ENCODE data around the gene LETMD1. TPM values are rescaled to one million over a fixed set of nuclear protein-coding genes. Genes with fewer than 3 reads are reported as not detected.

Gene LETMD1
- total and polyA plus RNA-seq, 9 of the 15 experiments (the other 6 are each of a cell fraction or from before 2014, with no cell fraction given), result 58.7 to 163 (median 75.4) TPM

GRCh38 chr12:51047655-51048540, at the start of gene LETMD1 (continued):
- TF ChIP-seq MEIS2 (IDR thresholded peaks at IDR 0.05; ENCODE audit: partially characterized antibody) (no peak), NCOA4 (IDR thresholded peaks at IDR 0.05; ENCODE audit: partially characterized antibody) (no peak), ATF6 (CRISPR knock-in tag; IDR thresholded peaks at IDR 0.05) (peak; percentile 79; the same call in 1 of the 2 replicates), CTCFL (IDR thresholded peaks at IDR 0.05; ENCODE audit: borderline replicate concordance, insufficient read depth, low read depth, low read length, poor library complexity, severe bottlenecking) (peak; percentile 65), ZNF3 (CRISPR knock-in tag; IDR thresholded peaks at IDR 0.05) (no peak), MED1 (CRISPR knock-in tag; IDR thresholded peaks at IDR 0.05; ENCODE audit: borderline replicate concordance) (no peak), TAF7 (tag; IDR thresholded peaks at IDR 0.05) (peak; percentile 51), NFYB (IDR thresholded peaks at IDR 0.05; ENCODE audit: extremely low read depth, insufficient read length) (peak; percentile 74), POLR2H (tag; IDR thresholded peaks at IDR 0.05; ENCODE audit: low read depth) (peak; percentile 94), NR2C1 (IDR thresholded peaks at IDR 0.05) (peak; percentile 94), NR2C1 (tag; IDR thresholded peaks at IDR 0.05) (peak; percentile 95), FIP1L1 (IDR thresholded peaks at IDR 0.05; ENCODE audit: low read depth, low read length, poor library complexity, severe bottlenecking) (peak; percentile 11), DEAF1 (CRISPR knock-in tag; IDR thresholded peaks at IDR 0.05) (peak; percentile 68), TAF9B (IDR thresholded peaks at IDR 0.05; ENCODE audit: partially characterized antibody) (peak; percentile 84), NFIC (IDR thresholded peaks at IDR 0.05) (peak; percentile 35; the same call in 1 of the 2 replicates), RFX7 (CRISPR knock-in tag; IDR thresholded peaks at IDR 0.05) (0 out of 2 replicates have a peak, but pooled peaks have one; percentile 16), SRSF9 (IDR thresholded peaks at IDR 0.05; ENCODE audit: borderline replicate concordance, low read depth, low read length) (no peak), PHF20 (IDR thresholded peaks at IDR 0.05; ENCODE audit: partially characterized antibody) (peak; percentile 90), FOSL1 (tag; conservative IDR thresholded peaks at IDR 0.05) (no peak; the same call in 1 of the 2 replicates), ZNF707 (CRISPR knock-in tag; conservative IDR thresholded peaks at IDR 0.05) (no peak)

Measured in K562 (cell line).